PC-3 (cell line): ENCODE results near the gene TMX2. TPM values are rescaled to one million over a fixed set of nuclear protein-coding genes. Genes with fewer than 3 reads are reported as not detected.

Experiments
- ATAC-seq: fragments of 200-7000 bp; cut with Tn5 transposase; 2 replicates; pipeline ENCODE4 v1.9.1; 2020; ENCODE audit warnings: mild to moderate bottlenecking, moderate library complexity
- Bru-seq: library from RNA; stranded (reverse); fragments of 400-500 nt; gene quantifications from one replicate; lab custom pipeline; 2021; lab: Mats Ljungman, UMichigan
- BruChase-seq, 2 experiments: library from RNA; stranded (reverse); fragments of 400-500 nt; gene quantifications; one replicate each; lab custom pipeline; 2021; lab: Mats Ljungman, UMichigan
- BruUV-seq: library from RNA; stranded (reverse); fragments of 400-500 nt; replicated peaks from 2 replicates; lab custom pipeline; 2021; lab: Mats Ljungman, UMichigan
- CTCF ChIA-PET: fragments of 300-600 bp; sonication (Branson Sonifier 250); formaldehyde crosslinking; loops from one replicate; lab custom pipeline; 2022; ENCODE audit warnings: antibody characterized with exemption; lab: Charles Lee
- POLR2A ChIA-PET: fragments of 300-600 bp; sonication (Branson Sonifier 250); formaldehyde crosslinking; loops from one replicate; lab custom pipeline; 2022; ENCODE audit warnings: antibody characterized with exemption; ENCODE audit not compliant: unreplicated experiment; lab: Charles Lee
- DNase-seq: peaks from one replicate; pipeline ENCODE4 v3.0.0-alpha.2; 2015
- H2AFZ ChIP-seq: fragments of 300-600 bp; sonication (generic); 2 replicates; pipeline ENCODE4 v1.6.0; 2016; ENCODE audit warnings: antibody characterized with exemption, low read length
- H3F3A ChIP-seq: fragments of 300-600 bp; sonication (generic); one replicate; pipeline ENCODE4 v1.6.0; 2017; ENCODE audit warnings: antibody characterized with exemption, low read length, control low read depth, mild to moderate bottlenecking; ENCODE audit not compliant: unreplicated experiment
- H3K27ac ChIP-seq: fragments of 300-600 bp; sonication (generic); 2 replicates; pipeline ENCODE4 v1.5.1; 2016; ENCODE audit warnings: mild to moderate bottlenecking, low read length
- H3K27me3 ChIP-seq: fragments of 300-600 bp; sonication (generic); 2 replicates; pipeline ENCODE4 v1.6.1; 2016; ENCODE audit warnings: low read length, mixed read lengths
- H3K36me3 ChIP-seq: fragments of 300-600 bp; sonication (generic); 2 replicates; pipeline ENCODE4 v1.6.1; 2016; ENCODE audit warnings: low read depth, mixed run types, low read length, mixed read lengths
- H3K4me1 ChIP-seq: fragments of 300-600 bp; sonication (generic); 2 replicates; pipeline ENCODE4 v1.5.1; 2016; ENCODE audit warnings: low read length; ENCODE audit not compliant: insufficient read depth
- H3K4me2 ChIP-seq: fragments of 300-600 bp; sonication (generic); 2 replicates; pipeline ENCODE4 v1.6.0; 2016; ENCODE audit warnings: low read length
- H3K4me3 ChIP-seq: fragments of 300-600 bp; sonication (generic); 2 replicates; pipeline ENCODE4 v1.5.1; 2016; ENCODE audit warnings: mild to moderate bottlenecking, low read length, mixed read lengths
- H3K79me2 ChIP-seq: fragments of 300-600 bp; sonication (generic); 2 replicates; pipeline ENCODE4 v1.6.1; 2017; ENCODE audit warnings: low read length, mixed read lengths
- H3K9ac ChIP-seq: fragments of 300-600 bp; sonication (generic); 2 replicates; pipeline ENCODE4 v1.6.0; 2016; ENCODE audit warnings: mild to moderate bottlenecking, low read length
- H3K9me2 ChIP-seq: fragments of 300-600 bp; sonication (generic); replicated peaks from 2 replicates; pipeline ENCODE4 v1.6.1; 2016; ENCODE audit warnings: mixed run types, low read length, mixed read lengths
- H3K9me3 ChIP-seq: fragments of 300-600 bp; sonication (generic); 2 replicates; pipeline ENCODE4 v1.6.1; 2016; ENCODE audit warnings: low read length, mixed read lengths
- H4K20me1 ChIP-seq: fragments of 300-600 bp; sonication (generic); 2 replicates; pipeline ENCODE4 v1.6.1; 2016; ENCODE audit warnings: low read length, mixed read lengths
- CTCF ChIP-seq: fragments of 300-600 bp; sonication (generic); conservative IDR thresholded peaks from 2 replicates; pipeline ENCODE4 v1.5.1; 2017; ENCODE audit warnings: antibody characterized with exemption, low read depth, mild to moderate bottlenecking, low read length
- EZH2 ChIP-seq: fragments of 300-600 bp; sonication (generic); IDR thresholded peaks from one replicate; pipeline ENCODE4 v1.6.1; 2017; ENCODE audit warnings: antibody characterized with exemption, mild to moderate bottlenecking, low read length; ENCODE audit not compliant: unreplicated experiment
- EZH2phosphoT487 ChIP-seq: fragments of 300-600 bp; sonication (generic); IDR thresholded peaks from 2 replicates; pipeline ENCODE4 v1.6.1; 2018; ENCODE audit warnings: mild to moderate bottlenecking, antibody characterized with exemption, low read length, borderline replicate concordance
- intact Hi-C: fragments of 100-400 bp; cut with micrococcal nuclease; formaldehyde crosslinking; loops from 2 replicates; pipeline ENCODE4 v1.9.0; 2023
- long read RNA-seq: library from polyadenylated mRNA; unstranded; transcript quantifications from one replicate; pipeline ENCODE4 v2.0.0, GENCODE V29; 2021; ENCODE audit not compliant: unreplicated experiment
- total RNA-seq: library from RNA; depleted of rRNA; stranded (reverse); fragments of >200 nt; gene quantifications from 2 replicates; pipeline ENCODE4 v1.2.3, GENCODE V29; 2014; rRNA removed

Gene TMX2
- total RNA-seq (228 and 241 TPM in 2 replicates), Bru-seq, nascent RNA (percentile 98 among the genes with signal in this experiment), BruChase-seq, experiment 1, labeled RNA remaining after a 6-hour chase (percentile 99 among the genes with signal in this experiment), BruChase-seq, experiment 2, labeled RNA remaining after a 2-hour chase (percentile 99 among the genes with signal in this experiment)
- long read RNA-seq, transcript TMX2-207 (8 exons, 1,697 nt), result minor isoform, 23 of 385 reads
- long read RNA-seq, transcript TMX2-202 (7 exons, 1,521 nt), result minor isoform, 28 of 385 reads
- long read RNA-seq, transcript TMX2-201 (8 exons, 1,631 nt), result major isoform, 294 of 385 reads
- long read RNA-seq, partial matches to known transcripts, result 10 of 385 reads
- long read RNA-seq, other reads (novel, unspliced or antisense), result 28 of 385 reads

- POLR2A ChIA-PET, result interaction anchor here (0.6 to 1.0 kb wide), 6 partner anchors 13 to 682 kb away, joined by 3 to 38 read pairs (median 4); partner anchors contain the start of gene CTNND1
- ATAC-seq (peak; percentile 92), DNase-seq (peak; percentile 99)
- intact Hi-C loops, result loop anchor here (1.0 kb wide), 7 partner anchors 29 to 866 kb away; partner anchors contain the start of genes CLP1, SELENOH and TIMM10
- H3K27me3 ChIP-seq, result no peaks in the 10 kb centered on the region
- H3K9ac ChIP-seq, result peak within 1 kb of the TSS; percentile 96
- peaks cover 13% of the 10 kb centered on the region for H4K20me1 ChIP-seq
- H3K4me2 ChIP-seq, result peak within 1 kb of the TSS; percentile 98
- H3K4me3 ChIP-seq, result peak within 1 kb of the TSS; percentile 99
- CTCF ChIA-PET, result interaction anchor here (0.5 to 1.0 kb wide), 2 partner anchors 87 to 88 kb away, joined by 5 read pairs; no protein-coding TSS in a partner anchor
- H3K9me2 ChIP-seq, result no peaks in the 10 kb centered on the region
- peaks cover 4% of the 10 kb centered on the region; the same call in 1 of the 2 replicates for H3K36me3 ChIP-seq
- TF ChIP-seq EZH2 (no peak), CTCF (no peak), EZH2phosphoT487 (no peak)
- H3K27ac ChIP-seq, result peak within 1 kb of the TSS; percentile 75
- BruUV-seq, result TSS peak; percentile 73
- peaks cover 63% of the 10 kb centered on the region for H3K79me2 ChIP-seq
- H3F3A ChIP-seq, result no peaks in the 10 kb centered on the region
- no peaks in the 10 kb centered on the region for H3K9me3 ChIP-seq
- H3K4me1 ChIP-seq, result peaks cover 24% of the 10 kb centered on the region
- H2AFZ ChIP-seq, result peak within 1 kb of the TSS; percentile 77
Observed at GRCh38 chr11:57712256-57713150, at the start of gene TMX2. Gene TMX2, plus strand, starts transcription at chr11:57712593. Its CDS starts 26 bp downstream, at chr11:57712619.

DNA sequence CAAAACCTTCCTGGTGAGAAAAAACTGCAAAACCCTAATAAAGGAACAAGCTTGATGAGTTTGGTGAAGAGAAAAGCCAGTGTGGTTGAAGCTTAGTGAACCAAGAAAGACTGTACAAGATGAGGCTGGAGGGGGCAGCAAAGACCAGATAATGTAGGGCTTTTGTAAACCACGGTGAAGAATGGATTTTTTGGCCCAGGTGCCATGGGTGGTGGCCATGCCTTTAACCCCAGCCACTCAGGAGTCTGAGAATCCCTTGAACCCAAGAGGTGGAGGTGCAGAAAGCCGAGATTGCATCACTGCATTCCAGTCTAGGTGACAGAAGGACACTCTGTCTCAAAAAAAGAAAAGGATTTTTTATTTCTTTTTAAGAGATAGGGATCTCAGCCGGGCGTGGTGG, 49.5 kb upstream of the TMX2 start:
- Histone ChIP-seq H3K9me3 (no peaks in the 10 kb centered on the region), H3K4me3 (no peak overlapping the region), H3K79me2 (peaks cover 28% of the 10 kb centered on the region), H3K4me2 (no peak overlapping the region), H4K20me1 (0 out of 2 replicates have a peak, but pooled peaks cover 3% of the 10 kb centered on the region), H3K4me1 (peaks cover 7% of the 10 kb centered on the region), H3F3A (no peaks in the 10 kb centered on the region), H2AFZ (no peak overlapping the region), H3K36me3 (peaks cover 21% of the 10 kb centered on the region), H3K27me3 (no peaks in the 10 kb centered on the region), H3K9me2 (no peaks in the 10 kb centered on the region), H3K9ac (no peak overlapping the region), H3K27ac (no peak overlapping the region)
- BruUV-seq, result no TSS peak
- DNase-seq (peak; percentile 40), ATAC-seq (no peak)
- POLR2A ChIA-PET, result no interaction called here
- intact Hi-C loops, result no loop called here
- TF ChIP-seq EZH2 (no peak), CTCF (peak; percentile 52; the same call in 1 of the 2 replicates)
- CTCF ChIA-PET, result no interaction called here
